ENCODE results near the gene APOBEC3G. TPM values are rescaled to one million over a fixed set of nuclear protein-coding genes. Genes with fewer than 3 reads are reported as not detected.

Gene APOBEC3G
- polyA plus RNA-seq, 3 donors = 33.3 to 73.6 (median 64.5) TPM

DNA sequence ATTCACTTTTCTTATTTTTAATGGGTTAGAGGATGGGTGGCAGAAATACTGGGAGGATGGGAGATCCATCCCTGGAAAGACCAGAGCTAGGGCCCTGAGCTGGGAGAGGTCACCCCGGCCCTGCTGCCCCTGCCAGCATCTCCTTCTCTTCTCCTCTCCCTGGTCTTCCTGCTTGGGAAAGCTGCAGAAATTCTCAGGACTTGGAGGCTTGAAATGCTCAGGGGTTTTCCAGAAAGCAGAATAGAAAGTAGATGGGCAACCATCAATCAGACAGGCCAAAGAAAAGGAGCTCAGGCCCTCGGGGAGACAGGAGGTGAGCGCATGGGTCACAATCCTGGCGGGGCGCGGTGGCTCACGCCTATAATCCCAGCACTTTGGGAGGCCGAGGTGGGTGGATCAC, 21.5 kb downstream of the APOBEC3G start:
- no peak overlapping the region for H2AFZ ChIP-seq (ENCODE audit: insufficient read depth, low read depth, low read length, poor library complexity, severe bottlenecking)
- H3K36me3 ChIP-seq (replicated peaks in 1 of 2; ENCODE audit: control insufficient read depth in 1 of 2, insufficient read depth in 2 of 2, low read length in 2 of 2) = no peaks in the 10 kb centered on the region
- intact Hi-C loops (cut with micrococcal nuclease) = no loop called here
- Mint-ChIP-seq H3K36me3 (no peaks in the 10 kb centered on the region), H3K27me3 (ENCODE audit: low read depth in 3 of 3) (peaks cover 0 to 3% (median 3%) of the 10 kb centered on the region in 3 donors), H3K9me3 (no peaks in the 10 kb centered on the region), H3K4me3 (no peak overlapping the region), H3K27ac (peak overlapping the region in 1 of 7 donors; percentile 69), H3K4me1 (peaks cover 13% of the 10 kb centered on the region)
- H3K4me1 ChIP-seq (ENCODE audit: control insufficient read depth in 1 of 2, insufficient read depth in 2 of 2, low read length in 2 of 2) = peaks cover 9 to 11% of the 10 kb centered on the region in 2 donors
- no peak overlapping the region for H3K27ac ChIP-seq (ENCODE audit: low read depth in 1 of 2, low read length in 2 of 2)
- WGBS (ENCODE audit: insufficient coverage) = 88% methylated on average over 7 of the region's 8 CpGs
- H3K79me2 ChIP-seq (ENCODE audit: insufficient read depth, low read length) = no peaks in the 10 kb centered on the region
- no peak for DNase-seq
- no peak overlapping the region for H3K4me2 ChIP-seq (replicated peaks; ENCODE audit: extremely low read depth, low read length, poor library complexity, severe bottlenecking)
- H3K27me3 ChIP-seq (ENCODE audit: control insufficient read depth in 2 of 2, insufficient read depth in 2 of 2, low read length in 2 of 2) = no peaks in the 10 kb centered on the region
- no peaks in the 10 kb centered on the region for H4K20me1 ChIP-seq (ENCODE audit: insufficient read depth, low read length)
- no peaks in the 10 kb centered on the region for H3K9me3 ChIP-seq (replicated peaks in 1 of 2; ENCODE audit: control insufficient read depth in 1 of 2, insufficient read depth in 1 of 2, low read length in 2 of 2)
- H3K4me3 ChIP-seq (replicated peaks in 1 of 3; ENCODE audit: low read depth in 2 of 3, low read length in 3 of 3) = no peak overlapping the region
- H3K9ac ChIP-seq (ENCODE audit: insufficient read depth, low read length, poor library complexity, severe bottlenecking) = no peak overlapping the region
- TF ChIP-seq, protein P1, sequence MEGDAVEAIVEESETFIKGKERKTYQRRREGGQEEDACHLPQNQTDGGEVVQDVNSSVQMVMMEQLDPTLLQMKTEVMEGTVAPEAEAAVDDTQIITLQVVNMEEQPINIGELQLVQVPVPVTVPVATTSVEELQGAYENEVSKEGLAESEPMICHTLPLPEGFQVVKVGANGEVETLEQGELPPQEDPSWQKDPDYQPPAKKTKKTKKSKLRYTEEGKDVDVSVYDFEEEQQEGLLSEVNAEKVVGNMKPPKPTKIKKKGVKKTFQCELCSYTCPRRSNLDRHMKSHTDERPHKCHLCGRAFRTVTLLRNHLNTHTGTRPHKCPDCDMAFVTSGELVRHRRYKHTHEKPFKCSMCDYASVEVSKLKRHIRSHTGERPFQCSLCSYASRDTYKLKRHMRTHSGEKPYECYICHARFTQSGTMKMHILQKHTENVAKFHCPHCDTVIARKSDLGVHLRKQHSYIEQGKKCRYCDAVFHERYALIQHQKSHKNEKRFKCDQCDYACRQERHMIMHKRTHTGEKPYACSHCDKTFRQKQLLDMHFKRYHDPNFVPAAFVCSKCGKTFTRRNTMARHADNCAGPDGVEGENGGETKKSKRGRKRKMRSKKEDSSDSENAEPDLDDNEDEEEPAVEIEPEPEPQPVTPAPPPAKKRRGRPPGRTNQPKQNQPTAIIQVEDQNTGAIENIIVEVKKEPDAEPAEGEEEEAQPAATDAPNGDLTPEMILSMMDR (IDR thresholded peaks at IDR 0.05) = no peak

- Histone ChIP-seq H4K20me1 (ENCODE audit: insufficient read depth, low read length) (no peaks in the 10 kb centered on the region), H3K4me3 (replicated peaks in 1 of 3; ENCODE audit: low read depth in 2 of 3, low read length in 3 of 3) (no peak overlapping the region), H3K79me2 (ENCODE audit: insufficient read depth, low read length) (no peaks in the 10 kb centered on the region), H3K27me3 (ENCODE audit: control insufficient read depth in 2 of 2, insufficient read depth in 2 of 2, low read length in 2 of 2) (no peaks in the 10 kb centered on the region), H3K4me2 (replicated peaks; ENCODE audit: extremely low read depth, low read length, poor library complexity, severe bottlenecking) (no peak overlapping the region), H3K9ac (ENCODE audit: insufficient read depth, low read length, poor library complexity, severe bottlenecking) (no peak overlapping the region), H3K36me3 (replicated peaks in 1 of 2; ENCODE audit: control insufficient read depth in 1 of 2, insufficient read depth in 2 of 2, low read length in 2 of 2) (no peaks in the 10 kb centered on the region), H3K9me3 (replicated peaks in 1 of 2; ENCODE audit: control insufficient read depth in 1 of 2, insufficient read depth in 1 of 2, low read length in 2 of 2) (no peaks in the 10 kb centered on the region), H2AFZ (ENCODE audit: insufficient read depth, low read depth, low read length, poor library complexity, severe bottlenecking) (no peak overlapping the region), H3K4me1 (ENCODE audit: control insufficient read depth in 1 of 2, insufficient read depth in 2 of 2, low read length in 2 of 2) (peaks cover 9 to 11% of the 10 kb centered on the region in 2 donors), H3K27ac (ENCODE audit: low read depth in 1 of 2, low read length in 2 of 2) (no peak overlapping the region)
- H3K27ac Mint-ChIP-seq = no peak overlapping the region
- no peak for DNase-seq
- no peaks in the 10 kb centered on the region for H3K9me3 Mint-ChIP-seq
- no peak overlapping the region for H3K4me3 Mint-ChIP-seq
- TF ChIP-seq, protein P1 (IDR thresholded peaks at IDR 0.05) = no peak
- WGBS (ENCODE audit: insufficient coverage) = 98% methylated on average over 7 of the region's 13 CpGs
- H3K27me3 Mint-ChIP-seq (ENCODE audit: low read depth in 3 of 3) = peaks cover 0 to 3% (median 2%) of the 10 kb centered on the region in 3 donors
- intact Hi-C loops (cut with micrococcal nuclease) = no loop called here
- no peaks in the 10 kb centered on the region for H3K36me3 Mint-ChIP-seq
- peaks cover 11% of the 10 kb centered on the region for H3K4me1 Mint-ChIP-seq
Observed at GRCh38 chr22:39101226-39101625, 24.2 kb downstream of the APOBEC3G start.
